IPS-20b (cell line): ENCODE results near the gene CAV3.
A peak's percentile ranks its signal among the peaks of the same experiment; 100 is the strongest.

Experiments used
- H3K27ac ChIP-seq: one replicate; pipeline ENCODE4 v1.5.1; 2013; ENCODE audit warnings: low read length
- H3K27me3 ChIP-seq: 2 replicates; pipeline ENCODE4 v1.6.1; 2013; ENCODE audit warnings: mild to moderate bottlenecking, low read length, inconsistent platforms; ENCODE audit not compliant: insufficient read depth
- H3K36me3 ChIP-seq: 2 replicates; pipeline ENCODE4 v1.6.1; 2013; ENCODE audit warnings: low read depth, mild to moderate bottlenecking, inconsistent platforms, low read length, moderate library complexity; ENCODE audit not compliant: insufficient read depth
- H3K4me1 ChIP-seq: 2 replicates; pipeline ENCODE4 v1.6.1; 2013; ENCODE audit warnings: mild to moderate bottlenecking, control low read depth, inconsistent platforms, low read length, moderate library complexity; ENCODE audit not compliant: insufficient read depth
- H3K4me3 ChIP-seq: 2 replicates; pipeline ENCODE4 v1.5.1; 2013; ENCODE audit warnings: mild to moderate bottlenecking, low read length, inconsistent platforms
- H3K9ac ChIP-seq: 2 replicates; pipeline ENCODE4 v1.6.1; 2013; ENCODE audit warnings: low read depth, mild to moderate bottlenecking, inconsistent platforms, low read length, moderate library complexity
- H3K9me3 ChIP-seq: 2 replicates; pipeline ENCODE4 v1.6.1; 2013; ENCODE audit warnings: mild to moderate bottlenecking, low read depth, low read length, inconsistent platforms; ENCODE audit not compliant: insufficient read depth

The CAV3 gene

DNA sequence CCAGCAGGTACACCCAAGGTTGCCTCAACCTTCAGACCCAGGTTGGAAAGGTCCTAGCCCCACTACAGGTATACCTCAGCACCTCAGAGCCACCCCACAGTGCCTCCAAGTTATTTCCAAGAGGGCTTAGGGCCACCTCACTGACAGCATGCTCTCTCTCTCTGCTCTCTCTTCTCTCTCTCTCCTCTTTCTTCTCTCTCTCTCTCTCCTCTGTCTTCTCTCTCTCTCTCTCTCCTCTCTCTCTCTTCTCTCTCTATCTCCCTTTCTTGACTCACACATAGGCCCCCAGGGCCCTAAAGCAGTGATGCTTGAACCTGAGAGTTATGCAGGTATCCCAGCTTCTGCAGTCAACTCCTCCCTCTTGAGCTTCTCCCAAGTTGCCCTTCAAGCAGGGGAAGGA, 4.2 kb downstream of the CAV3 start:
- Histone ChIP-seq H3K9me3 (no peaks in the 10 kb centered on the region), H3K9ac (no peak overlapping the region), H3K36me3 (no peaks in the 10 kb centered on the region), H3K27ac (no peak overlapping the region), H3K4me1 (peaks cover 17% of the 10 kb centered on the region), H3K27me3 (0 out of 2 replicates have a peak, but pooled peaks cover 4% of the 10 kb centered on the region), H3K4me3 (no peak overlapping the region)

DNA sequence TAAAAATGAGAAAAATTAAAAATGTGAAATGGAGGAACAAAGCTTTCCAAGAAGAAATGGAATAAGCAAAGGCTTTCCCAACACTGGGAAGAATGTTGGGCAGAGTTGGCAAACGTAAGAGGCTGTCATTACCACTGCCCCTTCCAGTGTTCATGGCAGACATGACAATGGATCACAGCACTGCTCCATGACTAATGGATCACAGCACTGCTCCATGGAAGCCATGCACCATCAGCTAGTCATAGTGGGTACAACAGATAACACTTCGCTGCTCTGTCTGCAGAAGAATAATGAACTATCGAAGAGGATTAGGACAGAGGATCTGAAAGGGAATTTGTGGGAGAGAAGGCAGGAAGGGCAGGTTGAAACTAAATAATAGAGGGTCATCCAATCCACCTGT, 5.0 kb downstream of the CAV3 start:
- Histone ChIP-seq H3K4me3 (no peak overlapping the region), H3K9ac (no peak overlapping the region), H3K4me1 (peaks cover 23% of the 10 kb centered on the region), H3K9me3 (no peaks in the 10 kb centered on the region), H3K27ac (no peak overlapping the region), H3K36me3 (no peaks in the 10 kb centered on the region), H3K27me3 (0 out of 2 replicates have a peak, but pooled peaks cover 4% of the 10 kb centered on the region)

DNA sequence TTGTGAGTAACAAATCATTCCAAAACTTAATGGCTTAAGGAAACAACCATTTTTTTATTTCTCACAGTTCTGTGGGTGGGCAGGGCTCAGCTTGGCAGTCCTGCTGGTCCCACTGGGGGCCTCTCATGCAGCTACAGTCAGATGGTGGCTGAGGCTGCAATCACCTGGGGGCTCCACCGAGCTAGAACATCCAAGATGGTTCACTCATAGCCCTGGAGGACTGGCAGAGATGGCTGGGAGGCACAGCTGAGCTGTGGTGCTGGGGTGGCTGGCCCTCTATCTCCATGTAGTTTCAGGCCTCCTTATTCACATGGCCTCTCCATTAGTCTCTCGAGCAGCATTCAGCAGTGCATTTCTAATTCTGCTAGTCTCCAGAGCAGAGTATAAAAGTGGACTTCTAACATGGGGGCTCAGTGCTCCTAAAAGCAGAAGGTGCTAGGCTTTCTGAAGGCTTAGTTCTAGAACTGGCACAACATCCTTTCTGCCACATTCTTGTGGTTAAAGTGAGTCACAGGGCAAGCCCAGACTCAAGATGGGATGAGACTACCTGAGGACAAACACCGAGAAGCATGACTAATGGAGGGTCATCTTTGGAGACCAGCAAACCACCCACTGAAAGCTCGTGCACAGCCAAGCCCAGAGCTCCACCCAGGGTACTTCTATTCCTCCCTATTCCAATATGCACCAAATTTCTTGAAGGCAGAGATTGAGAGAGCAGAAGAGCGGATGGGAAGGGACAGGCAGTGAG, 6.3 kb downstream of the CAV3 start:
- H3K27ac ChIP-seq, result no peak overlapping the region

DNA sequence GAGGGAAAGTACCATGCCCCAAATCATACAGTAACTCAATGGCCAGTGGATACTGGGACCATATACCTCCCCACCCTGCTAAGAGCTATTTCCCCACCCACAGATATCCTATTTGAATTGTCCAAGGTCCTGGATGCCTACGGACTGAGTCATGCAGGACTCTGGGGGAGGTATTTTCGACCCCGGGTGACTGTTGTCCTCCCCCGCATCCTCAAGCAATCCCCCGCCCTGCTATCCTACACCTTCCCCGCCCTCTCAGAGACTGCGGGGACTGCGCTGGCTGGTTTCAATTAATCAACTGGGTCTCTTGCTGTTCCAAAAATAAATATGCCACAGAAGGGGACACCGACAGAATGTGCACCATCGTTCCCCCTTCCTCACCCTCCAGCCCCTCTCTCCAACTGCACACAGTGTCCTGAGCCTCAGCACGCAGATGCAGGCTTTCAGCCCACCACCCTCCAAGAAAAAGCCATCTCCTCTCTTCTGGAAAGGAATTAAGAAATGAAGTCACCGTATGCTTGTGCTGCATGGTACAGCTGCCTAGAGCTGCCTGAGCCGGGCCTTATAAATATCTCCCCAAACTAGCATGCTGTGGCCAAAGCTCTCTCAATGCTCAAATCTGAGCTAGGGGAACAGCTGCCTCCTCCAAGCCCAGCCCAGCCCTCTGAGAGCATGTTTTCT, 8.1 kb downstream of the CAV3 start:
- H3K4me3 ChIP-seq, result peak overlapping the region; percentile 57; the same call in 1 of the 2 replicates
- H3K36me3 ChIP-seq, result no peaks in the 10 kb centered on the region
- H3K9ac ChIP-seq, result peak overlapping the region; percentile 54; the same call in 1 of the 2 replicates
- H3K4me1 ChIP-seq, result peaks cover 23% of the 10 kb centered on the region
- 0 out of 2 replicates have a peak, but pooled peaks cover 4% of the 10 kb centered on the region for H3K27me3 ChIP-seq
- H3K9me3 ChIP-seq, result no peaks in the 10 kb centered on the region
- no peak overlapping the region for H3K27ac ChIP-seq

More for the DNA sequence above, 6.3 kb downstream of the CAV3 start:
- peaks cover 23% of the 10 kb centered on the region for H3K4me1 ChIP-seq
- no peak overlapping the region for H3K9ac ChIP-seq
- no peaks in the 10 kb centered on the region for H3K36me3 ChIP-seq
- H3K4me3 ChIP-seq, result no peak overlapping the region
- 0 out of 2 replicates have a peak, but pooled peaks cover 4% of the 10 kb centered on the region for H3K27me3 ChIP-seq
- H3K9me3 ChIP-seq, result no peaks in the 10 kb centered on the region

DNA sequence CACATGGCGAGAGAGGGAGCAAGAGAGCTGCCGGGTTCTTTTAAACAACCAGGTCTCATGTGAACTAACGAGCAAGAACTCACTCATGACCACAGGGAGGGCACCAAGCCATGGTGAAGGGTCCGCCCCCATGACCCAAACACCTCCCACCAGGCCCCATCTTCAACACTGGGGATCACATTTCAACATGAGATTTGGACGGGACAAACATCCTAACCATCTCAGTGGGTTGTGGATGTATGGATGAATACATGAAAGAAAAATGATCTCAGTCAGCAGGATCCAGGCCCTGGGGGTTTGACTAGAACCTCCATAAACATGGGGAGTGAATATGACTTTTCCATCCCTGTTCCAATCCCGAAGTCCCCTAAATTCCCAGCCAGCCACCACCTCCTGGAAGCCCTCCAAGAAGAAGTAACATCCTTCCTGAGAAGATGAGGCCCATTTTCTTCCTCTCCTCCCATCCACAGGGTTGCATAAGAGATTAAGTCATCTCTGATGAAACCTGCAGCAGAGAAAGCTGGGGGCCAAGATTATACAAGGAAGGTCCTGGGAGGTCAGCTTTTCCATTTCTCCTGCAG, 9.5 kb downstream of the CAV3 start:
- no peak overlapping the region for H3K27ac ChIP-seq
- 0 out of 2 replicates have a peak, but pooled peaks cover 4% of the 10 kb centered on the region for H3K27me3 ChIP-seq
- H3K36me3 ChIP-seq, result no peaks in the 10 kb centered on the region
- peaks cover 23% of the 10 kb centered on the region for H3K4me1 ChIP-seq
- no peaks in the 10 kb centered on the region for H3K9me3 ChIP-seq
- H3K9ac ChIP-seq, result no peak overlapping the region
- no peak overlapping the region; the same call in 1 of the 2 replicates for H3K4me3 ChIP-seq

DNA sequence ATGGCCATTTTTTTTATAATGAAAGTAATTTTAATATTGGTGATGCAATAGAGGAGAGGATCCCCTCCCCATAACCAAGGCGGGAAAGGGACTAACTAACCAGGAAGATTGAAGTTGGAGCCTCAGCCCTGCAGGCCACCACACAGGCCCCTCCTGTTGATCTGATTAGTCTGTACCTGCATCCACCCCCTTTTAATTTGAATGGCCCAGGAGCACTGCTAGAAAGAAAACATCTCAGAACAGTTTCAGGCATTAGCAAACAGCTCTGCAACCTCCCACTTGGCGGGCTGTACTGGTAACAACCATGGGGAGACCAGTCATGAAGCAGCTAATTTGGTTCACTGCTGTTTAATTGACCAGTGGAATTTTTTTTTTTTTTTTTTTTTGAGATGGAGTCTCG, 10.3 kb downstream of the CAV3 start:
- H3K9ac ChIP-seq, result no peak overlapping the region
- H3K27me3 ChIP-seq, result 0 out of 2 replicates have a peak, but pooled peaks cover 4% of the 10 kb centered on the region
- H3K9me3 ChIP-seq, result no peaks in the 10 kb centered on the region
- H3K36me3 ChIP-seq, result no peaks in the 10 kb centered on the region
- peaks cover 23% of the 10 kb centered on the region for H3K4me1 ChIP-seq
- no peak overlapping the region for H3K27ac ChIP-seq
- H3K4me3 ChIP-seq, result no peak overlapping the region

DNA sequence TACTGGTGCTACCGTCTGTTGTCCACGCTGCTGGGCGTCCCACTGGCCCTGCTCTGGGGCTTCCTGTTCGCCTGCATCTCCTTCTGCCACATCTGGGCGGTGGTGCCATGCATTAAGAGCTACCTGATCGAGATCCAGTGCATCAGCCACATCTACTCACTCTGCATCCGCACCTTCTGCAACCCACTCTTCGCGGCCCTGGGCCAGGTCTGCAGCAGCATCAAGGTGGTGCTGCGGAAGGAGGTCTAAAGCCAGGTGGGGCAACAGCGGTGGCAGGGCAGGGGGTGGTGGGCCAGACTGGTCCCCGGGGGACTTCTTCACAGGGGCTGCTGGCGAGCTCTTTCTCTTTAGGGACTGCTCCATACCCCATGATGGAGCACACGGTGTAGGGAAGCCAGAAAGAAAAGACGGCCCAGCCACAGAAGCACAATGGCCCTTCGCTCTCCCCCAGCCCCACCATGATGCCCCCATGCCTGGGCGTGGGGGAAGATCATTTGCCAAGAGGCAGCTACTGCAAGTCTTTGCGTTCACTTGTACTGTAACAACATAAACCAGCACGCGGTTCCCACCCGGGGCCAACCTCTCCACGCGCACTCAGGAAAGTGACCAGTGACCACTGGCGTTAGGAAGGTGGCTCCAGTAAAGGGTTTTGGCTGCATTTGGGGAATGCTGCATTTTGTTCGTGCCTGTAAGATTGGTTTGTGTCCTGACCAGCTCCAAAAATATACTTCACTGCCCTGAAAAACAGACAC, 12.2 kb downstream of the CAV3 start:
- no peaks in the 10 kb centered on the region for H3K27me3 ChIP-seq
- no peak overlapping the region for H3K27ac ChIP-seq
- no peaks in the 10 kb centered on the region for H3K9me3 ChIP-seq
- no peak overlapping the region for H3K4me3 ChIP-seq
- peaks cover 17% of the 10 kb centered on the region for H3K4me1 ChIP-seq
- H3K36me3 ChIP-seq, result no peaks in the 10 kb centered on the region
- H3K9ac ChIP-seq, result no peak overlapping the region

DNA sequence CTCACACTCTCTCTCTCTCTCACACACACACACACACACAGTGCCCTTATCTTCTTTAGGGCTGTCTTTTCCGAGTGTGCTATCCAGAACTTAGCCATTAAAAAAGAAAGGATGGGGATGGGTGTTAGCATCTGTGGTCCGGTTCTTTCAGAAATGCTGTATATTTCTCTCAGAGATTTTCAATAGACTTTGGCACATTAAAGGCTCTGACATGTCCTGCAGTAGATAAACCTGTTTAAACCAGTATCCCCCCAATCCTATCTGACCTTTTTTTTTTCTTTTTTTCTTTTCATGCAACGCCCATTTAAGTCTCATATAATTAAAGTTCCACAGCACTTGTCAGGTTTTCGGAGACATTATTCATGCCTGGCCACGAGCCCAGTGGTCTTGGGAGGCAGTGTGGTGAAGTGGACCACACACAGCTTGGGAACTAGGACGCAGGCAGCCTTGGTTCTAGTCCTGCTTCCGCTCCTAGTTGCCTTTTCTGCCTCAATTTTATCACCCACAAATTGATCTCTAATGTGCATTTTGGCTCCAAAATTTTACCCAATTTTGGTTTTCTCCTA, 13.3 kb downstream of the CAV3 start:
- H3K4me3 ChIP-seq, result no peak overlapping the region
- no peaks in the 10 kb centered on the region for H3K9me3 ChIP-seq
- no peak overlapping the region for H3K9ac ChIP-seq
- no peaks in the 10 kb centered on the region for H3K27me3 ChIP-seq
- peaks cover 10% of the 10 kb centered on the region; the same call in 1 of the 2 replicates for H3K4me1 ChIP-seq
- no peak overlapping the region for H3K27ac ChIP-seq
- no peaks in the 10 kb centered on the region for H3K36me3 ChIP-seq

DNA sequence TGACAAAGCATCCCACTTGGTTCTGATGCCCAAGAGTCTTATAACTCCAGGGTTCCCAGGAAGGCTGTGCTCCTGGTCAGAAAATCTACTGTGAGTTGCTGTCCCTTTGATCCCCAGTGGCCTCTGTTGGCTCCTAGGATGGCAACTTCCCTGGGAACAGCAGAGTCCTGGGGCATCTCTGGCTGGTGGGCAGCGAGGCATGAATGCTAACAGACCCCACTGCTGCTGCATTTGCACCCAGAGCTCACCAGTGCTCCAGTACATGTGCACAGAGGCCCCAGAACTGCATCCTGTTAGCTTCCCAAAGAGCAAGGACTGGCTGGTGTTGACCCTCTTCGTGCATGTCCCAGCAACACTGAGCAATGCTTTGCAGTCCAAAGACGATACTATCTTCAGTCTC, 15.7 kb downstream of the CAV3 start:
- Histone ChIP-seq H3K9ac (no peak overlapping the region), H3K4me3 (no peak overlapping the region), H3K9me3 (no peaks in the 10 kb centered on the region)

DNA sequence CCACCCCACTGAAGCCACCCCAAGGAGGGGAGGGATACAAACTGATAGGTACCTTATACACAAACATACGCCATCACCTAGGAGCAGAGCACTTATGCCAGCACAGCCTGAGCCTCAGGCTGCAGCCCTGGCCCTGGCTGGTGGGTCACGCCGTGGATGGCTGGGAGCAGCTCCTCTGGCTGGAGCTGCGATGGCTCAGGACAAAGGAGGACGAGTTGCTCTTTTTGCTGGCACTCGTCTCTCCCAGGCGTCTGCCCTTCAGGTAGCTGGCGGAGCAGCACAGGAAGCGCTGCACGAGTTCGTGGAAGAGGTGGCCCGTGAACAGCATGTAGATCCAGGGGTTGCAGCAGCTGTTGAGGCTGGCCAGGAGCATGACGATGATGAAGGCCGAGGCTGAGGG, 19.2 kb downstream of the CAV3 start:
- no peaks in the 10 kb centered on the region for H3K36me3 ChIP-seq
- no peak overlapping the region for H3K4me3 ChIP-seq
- no peak overlapping the region for H3K9ac ChIP-seq
- no peaks in the 10 kb centered on the region for H3K27me3 ChIP-seq
- H3K4me1 ChIP-seq, result no peaks in the 10 kb centered on the region
- no peaks in the 10 kb centered on the region for H3K9me3 ChIP-seq
- no peak overlapping the region for H3K27ac ChIP-seq

More for the DNA sequence above, 15.7 kb downstream of the CAV3 start:
- Histone ChIP-seq H3K36me3 (no peaks in the 10 kb centered on the region), H3K27ac (no peak overlapping the region), H3K4me1 (no peaks in the 10 kb centered on the region), H3K27me3 (no peaks in the 10 kb centered on the region)

DNA sequence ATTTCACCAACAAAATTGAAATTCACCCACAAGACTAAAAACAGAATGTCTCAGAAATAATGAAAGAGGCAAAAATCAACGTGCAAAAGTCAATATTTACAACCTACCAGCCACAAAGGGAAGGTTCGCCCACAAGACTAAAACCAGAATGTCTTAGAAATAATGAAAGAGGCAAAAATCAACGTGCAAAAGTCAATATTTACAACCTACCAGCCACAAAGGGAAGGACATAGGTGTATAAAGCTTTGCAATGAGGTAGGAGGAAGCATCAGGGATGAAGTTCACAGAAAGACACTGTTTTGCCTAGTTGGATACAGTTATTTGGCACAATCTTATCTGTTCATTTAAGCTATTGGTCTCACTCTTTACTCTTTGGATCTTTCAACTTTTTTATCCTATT, 21.5 kb downstream of the CAV3 start:
- Histone ChIP-seq H3K27ac (no peak overlapping the region), H3K27me3 (no peaks in the 10 kb centered on the region), H3K9me3 (no peaks in the 10 kb centered on the region), H3K9ac (no peak overlapping the region), H3K4me1 (no peaks in the 10 kb centered on the region), H3K36me3 (no peaks in the 10 kb centered on the region), H3K4me3 (no peak overlapping the region)
